Thymus (tissue), 11 donors: ENCODE measurements around the gene MRPL4. TPM values are rescaled to one million over a fixed set of nuclear protein-coding genes. Genes with fewer than 3 reads are reported as not detected.
"Not testable (repeated sequence)": the region's sequence is repeated elsewhere in the genome, so short reads cannot be mapped to it uniquely, and the experiment has no call there.

Experiments
- DNase-seq, 9 donors: peaks; one replicate each; pipeline ENCODE4 v3.0.0-alpha.2; 2013; ENCODE audit warnings: low spot score in 9 of 9, low read depth in 6 of 9, missing footprints in 1 of 9
- H3K27ac ChIP-seq, 2 donors: one replicate each; pipeline ENCODE4 v1.5.1; 2013; ENCODE audit warnings: control low read depth in 1 of 2, low read depth in 1 of 2, low read length in 1 of 2, mild to moderate bottlenecking in 1 of 2, moderate library complexity in 1 of 2
- H3K27me3 ChIP-seq, 2 donors: one replicate each; pipeline ENCODE4 v1.5.1; 2013; ENCODE audit warnings: low read length in 1 of 2; ENCODE audit not compliant: control insufficient read depth in 2 of 2, insufficient read depth in 1 of 2
- H3K36me3 ChIP-seq, 2 donors: one replicate each; pipeline ENCODE4 v1.5.1; 2013; ENCODE audit warnings: low read length in 1 of 2, mild to moderate bottlenecking in 1 of 2, moderate library complexity in 1 of 2; ENCODE audit not compliant: control insufficient read depth in 2 of 2, insufficient read depth in 2 of 2
- H3K4me1 ChIP-seq, 2 donors: one replicate each; pipeline ENCODE4 v1.5.1; 2013; ENCODE audit warnings: low read length in 2 of 2; ENCODE audit not compliant: control insufficient read depth in 2 of 2, insufficient read depth in 2 of 2
- H3K4me3 ChIP-seq, 2 donors: one replicate each; pipeline ENCODE4 v1.5.1; 2013; ENCODE audit warnings: low read length in 2 of 2, control low read depth in 1 of 2, mild to moderate bottlenecking in 1 of 2
- H3K9me3 ChIP-seq, 2 donors: one replicate each; pipeline ENCODE4 v1.5.1; 2013; ENCODE audit warnings: low read length in 1 of 2, mild to moderate bottlenecking in 1 of 2; ENCODE audit not compliant: control insufficient read depth in 2 of 2, insufficient read depth in 1 of 2
- WGBS: extraction: QIAGEN DNeasy Blood & Tissue Kit; methylation state at CpG from one replicate; pipeline ENCODE4 v1.1.7; 2013; 5-methylcytosine and 5-hydroxymethylcytosine counted together
- polyA plus RNA-seq: library from polyadenylated mRNA; stranded (reverse); fragments of 200-250 nt; gene quantifications from one replicate; pipeline ENCODE4 v1.2.3, GENCODE V29; 2013
- total RNA-seq: library from RNA; stranded (reverse); fragments of 120-200 nt; gene quantifications from one replicate; pipeline ENCODE4 v1.2.4, GENCODE V29; 2013
- donor health status: healthy.

The MRPL4 gene
- total and polyA plus RNA-seq, 2 donors = 35.6 to 41.0 TPM

- H3K27me3 ChIP-seq = peaks cover 3 to 12% of the 10 kb centered on the region in 2 donors
- peaks cover 6 to 36% of the 10 kb centered on the region in 2 donors for H3K4me1 ChIP-seq
- no peak overlapping the region for H3K27ac ChIP-seq
- no peak overlapping the region for H3K4me3 ChIP-seq
- no peak for DNase-seq
- no peaks in the 10 kb centered on the region for H3K36me3 ChIP-seq
- 90% methylated on average over 4 of the region's 4 CpGs for WGBS
- H3K9me3 ChIP-seq = no peaks in the 10 kb centered on the region
Observed at GRCh38 chr19:10235003-10235402, 17.0 kb upstream of the MRPL4 start.

GRCh38 chr19:10235409-10235808 is 16.6 kb upstream of the MRPL4 start:
- H3K4me1 ChIP-seq = peaks cover 4 to 32% of the 10 kb centered on the region in 2 donors
- not testable (repeated sequence) for H3K4me3 ChIP-seq, H3K27me3 ChIP-seq, H3K9me3 ChIP-seq, H3K27ac ChIP-seq, DNase-seq, H3K36me3 ChIP-seq
- WGBS = 98% methylated on average over 7 of the region's 7 CpGs

DNA sequence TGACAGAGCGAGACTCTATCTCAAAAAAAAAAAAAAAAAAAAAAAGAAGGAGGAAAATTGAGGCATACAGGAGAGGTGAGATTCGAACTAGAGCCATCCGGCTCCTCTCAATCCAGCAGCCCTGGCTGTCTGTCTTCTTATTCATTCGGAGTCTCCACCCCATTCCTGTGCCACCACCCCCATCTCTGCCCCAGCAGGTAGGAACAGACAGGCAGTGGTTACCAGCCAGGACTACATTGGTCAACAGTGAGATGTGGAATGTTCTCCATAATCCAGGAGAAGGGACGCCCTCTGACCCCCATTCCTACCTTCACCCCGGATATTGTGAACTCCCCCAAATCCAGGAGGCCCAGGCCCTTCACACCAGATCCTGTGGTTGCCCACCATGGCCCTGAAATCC is 14.3 kb upstream of the MRPL4 start:
- 97% methylated on average over 6 of the region's 6 CpGs for WGBS
- Histone ChIP-seq H3K27ac (no peak overlapping the region), H3K27me3 (no peaks in the 10 kb centered on the region), H3K36me3 (no peaks in the 10 kb centered on the region), H3K4me1 (peaks cover 2 to 26% of the 10 kb centered on the region in 2 donors), H3K4me3 (no peak overlapping the region), H3K9me3 (no peaks in the 10 kb centered on the region)
- DNase-seq = no peak

GRCh38 chr19:10238172-10238783 is 13.7 kb upstream of the MRPL4 start:
- Histone ChIP-seq H3K9me3 (no peaks in the 10 kb centered on the region), H3K27ac (no peak overlapping the region), H3K27me3 (no peaks in the 10 kb centered on the region), H3K4me3 (no peak overlapping the region), H3K36me3 (no peaks in the 10 kb centered on the region), H3K4me1 (peaks cover 2 to 29% of the 10 kb centered on the region in 2 donors)
- 93% methylated on average over 12 of the region's 12 CpGs for WGBS
- DNase-seq = no peak

DNA sequence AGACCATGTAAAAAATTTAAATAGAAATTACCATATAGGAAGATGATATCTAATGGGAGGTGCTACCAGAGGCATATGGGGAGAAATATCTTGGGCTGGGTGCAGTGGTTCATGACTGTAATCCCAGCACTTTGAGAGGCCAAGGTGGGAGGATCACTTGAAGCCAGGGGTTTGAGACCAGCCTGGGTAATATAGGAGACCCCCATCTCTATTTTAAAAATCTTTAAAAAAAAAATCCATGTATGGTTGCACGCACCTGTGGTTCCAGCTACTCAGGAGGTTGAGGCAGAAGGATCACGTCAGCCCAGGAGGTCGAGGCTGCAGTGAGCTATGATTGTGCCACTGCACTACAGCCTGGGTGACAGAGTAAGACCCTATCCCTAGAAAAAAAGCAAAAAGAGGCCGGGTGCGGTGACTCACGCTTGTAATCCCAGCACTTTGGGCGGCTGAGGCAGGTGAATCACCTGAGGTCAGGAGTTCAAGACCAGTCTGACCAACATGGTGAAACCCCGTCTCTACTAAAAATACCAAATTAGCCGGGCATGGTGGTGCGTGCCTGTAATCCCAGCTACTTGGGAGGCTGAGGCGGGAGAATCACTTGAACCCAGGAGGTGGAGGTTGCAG is 10.1 kb upstream of the MRPL4 start:
- 98% methylated on average over 11 of the region's 11 CpGs for WGBS
- H3K4me3 ChIP-seq, H3K36me3 ChIP-seq, DNase-seq, H3K27ac ChIP-seq, H3K27me3 ChIP-seq, H3K9me3 ChIP-seq: not testable (repeated sequence)
- peaks cover 0 to 12% of the 10 kb centered on the region in 2 donors for H3K4me1 ChIP-seq

DNA sequence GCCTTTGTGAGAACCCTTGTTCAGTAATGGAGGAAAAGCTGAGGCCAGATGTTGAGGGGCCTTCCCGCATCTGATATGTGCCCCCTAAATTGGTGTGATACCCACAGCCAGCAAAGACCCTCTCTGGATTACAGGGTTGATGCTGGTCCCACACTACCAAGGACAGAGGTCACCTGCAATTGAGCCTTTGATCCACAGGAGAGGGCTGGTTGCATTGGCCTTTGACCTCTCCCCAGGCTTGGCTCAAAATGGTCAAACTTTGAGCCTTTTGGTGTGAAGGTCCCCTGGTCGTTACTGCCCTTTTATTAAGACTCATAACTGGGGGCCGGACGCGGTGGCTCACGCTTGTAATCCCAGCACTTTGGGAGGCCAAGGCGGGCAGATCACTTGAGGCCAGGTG is 8.4 kb upstream of the MRPL4 start:
- no peaks in the 10 kb centered on the region for H3K9me3 ChIP-seq
- H3K4me3 ChIP-seq = no peak overlapping the region
- WGBS = 98% methylated on average over 7 of the region's 7 CpGs
- peaks cover 0 to 6% of the 10 kb centered on the region in 2 donors for H3K4me1 ChIP-seq
- H3K36me3 ChIP-seq = no peaks in the 10 kb centered on the region
- no peaks in the 10 kb centered on the region for H3K27me3 ChIP-seq
- DNase-seq = no peak
- no peak overlapping the region for H3K27ac ChIP-seq

DNA sequence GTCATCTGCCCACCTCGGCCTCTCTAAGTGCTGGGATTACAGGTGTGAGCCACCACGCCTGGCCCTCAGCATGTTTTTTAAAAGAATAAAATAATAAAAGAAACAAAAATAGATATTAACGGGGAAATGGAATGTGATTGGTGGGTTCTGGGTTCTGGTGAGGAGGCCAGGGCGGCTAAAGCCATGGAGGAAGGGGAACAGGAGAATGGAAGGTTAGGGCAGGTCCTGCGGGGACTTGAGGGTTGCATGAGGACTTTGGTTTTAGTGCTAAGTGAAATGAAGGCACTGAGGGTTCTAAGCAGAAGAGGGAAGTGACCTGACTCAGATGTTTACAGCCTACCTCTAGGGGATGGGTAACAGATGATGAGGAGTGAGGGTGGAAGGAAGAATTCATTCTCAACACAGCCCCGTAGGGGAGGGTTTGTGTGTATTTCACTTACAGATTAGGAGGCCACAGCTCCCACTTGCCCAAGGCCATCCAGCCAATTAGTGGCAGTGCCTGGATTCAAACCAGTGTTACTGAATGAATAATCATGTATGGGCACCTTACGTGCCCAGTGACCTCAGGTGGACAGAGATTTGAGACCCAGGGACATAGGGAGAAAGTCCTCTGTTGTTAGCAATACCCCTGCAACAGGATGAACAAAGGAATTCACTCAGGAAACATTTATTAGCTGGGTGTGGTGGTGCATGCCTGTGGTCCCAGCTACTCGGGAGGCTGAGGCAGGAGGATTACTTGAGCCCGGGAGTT is 6.7 kb upstream of the MRPL4 start:
- no peaks in the 10 kb centered on the region for H3K36me3 ChIP-seq
- H3K9me3 ChIP-seq = no peaks in the 10 kb centered on the region
- H3K4me3 ChIP-seq = no peak overlapping the region
- H3K27ac ChIP-seq = no peak overlapping the region
- peaks cover 0 to 6% of the 10 kb centered on the region in 2 donors for H3K4me1 ChIP-seq
- H3K27me3 ChIP-seq = no peaks in the 10 kb centered on the region
- DNase-seq = no peak
- WGBS = 86% methylated on average over 9 of the region's 9 CpGs

DNA sequence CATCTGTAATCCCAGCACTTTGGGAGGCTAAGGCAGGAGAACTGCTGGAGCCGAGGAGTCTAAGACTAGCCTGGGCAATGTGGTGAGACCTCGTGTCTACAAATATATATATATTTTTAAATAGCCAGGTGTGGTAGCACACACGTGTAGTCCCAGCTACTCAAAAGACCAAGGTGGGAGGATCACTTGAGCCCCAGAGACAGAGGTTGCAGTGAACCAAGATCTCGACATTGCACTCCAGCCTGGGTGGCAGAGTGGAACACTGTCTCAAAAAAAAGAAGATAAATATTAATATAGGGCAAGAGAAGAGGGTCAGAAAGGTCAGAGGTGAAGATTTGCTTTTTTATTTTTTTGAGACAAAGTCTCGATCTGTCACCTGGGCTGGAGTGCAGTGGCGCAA is 5.5 kb upstream of the MRPL4 start:
- DNase-seq = no peak
- Histone ChIP-seq H3K27me3 (no peaks in the 10 kb centered on the region), H3K36me3 (no peaks in the 10 kb centered on the region), H3K9me3 (no peaks in the 10 kb centered on the region), H3K4me3 (no peak overlapping the region), H3K4me1 (peaks cover 0 to 11% of the 10 kb centered on the region in 2 donors), H3K27ac (no peak overlapping the region)
- 92% methylated on average over 6 of the region's 6 CpGs for WGBS

DNA sequence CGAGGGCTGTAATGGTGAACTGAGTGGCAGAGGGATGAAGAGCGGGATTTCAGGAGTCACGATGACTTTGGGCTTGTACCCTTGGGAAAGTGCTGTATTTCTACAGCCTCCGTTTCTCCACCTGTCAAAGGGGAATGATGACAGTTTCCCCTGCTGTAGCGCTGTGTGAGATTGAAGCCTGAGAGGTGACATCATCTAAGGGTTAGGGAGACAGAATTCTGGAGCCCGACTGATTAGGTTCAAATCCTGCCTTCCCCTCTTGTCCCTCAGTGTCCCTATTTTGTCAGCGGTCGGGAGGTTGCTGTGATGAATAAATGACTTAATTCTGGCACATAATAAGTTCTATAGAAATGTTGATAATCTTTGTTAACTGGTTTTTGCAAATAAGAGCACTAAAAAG is 693 bp downstream of the MRPL4 start:
- no peaks in the 10 kb centered on the region for H3K9me3 ChIP-seq
- H3K27ac ChIP-seq = peak overlapping the region; percentile 80 to 87
- H3K36me3 ChIP-seq = peaks cover 28 to 30% of the 10 kb centered on the region in 2 donors
- peak overlapping the region; percentile 64 to 98 for H3K4me3 ChIP-seq
- H3K27me3 ChIP-seq = no peaks in the 10 kb centered on the region
- DNase-seq = no peak
- H3K4me1 ChIP-seq = peaks cover 3 to 12% of the 10 kb centered on the region in 2 donors
- 37% methylated on average over 8 of the region's 8 CpGs for WGBS
